ENCODE measurements around the gene KIF1A.

Gene KIF1A

GRCh38 chr2:240791221-240791800 is 28.7 kb downstream of the KIF1A start:
- peak; percentile 22 for ATAC-seq
- Mint-ChIP-seq H3K9me3 (no peaks in the 10 kb centered on the region), H3K27me3 (peaks cover 13% of the 10 kb centered on the region), H3K27ac (no peak overlapping the region), H3K4me1 (peaks cover 5% of the 10 kb centered on the region), H3K4me3 (no peak overlapping the region)
- no peak for DNase-seq

- no peak for ATAC-seq
- Mint-ChIP-seq H3K9me3 (no peaks in the 10 kb centered on the region), H3K4me3 (no peak overlapping the region), H3K27me3 (peaks cover 13% of the 10 kb centered on the region), H3K27ac (no peak overlapping the region), H3K4me1 (peaks cover 5% of the 10 kb centered on the region)
- DNase-seq, result no peak
These were observed 29.4 kb downstream of the KIF1A start for GRCh38 chr2:240790370-240791220.

- no peak overlapping the region for H3K4me3 Mint-ChIP-seq
- H3K27me3 Mint-ChIP-seq, result peaks cover 9% of the 10 kb centered on the region
- DNase-seq, result no peak
- H3K9me3 Mint-ChIP-seq, result no peaks in the 10 kb centered on the region
- H3K27ac Mint-ChIP-seq, result peak overlapping the region in 1 of 2 donors; percentile 74
- ATAC-seq, result peak; percentile 11
- H3K4me1 Mint-ChIP-seq, result peaks cover 5% of the 10 kb centered on the region
These were observed 30.3 kb downstream of the KIF1A start for GRCh38 chr2:240789501-240790369.

- Mint-ChIP-seq H3K27me3 (peaks cover 2% of the 10 kb centered on the region), H3K4me3 (no peak overlapping the region), H3K9me3 (no peaks in the 10 kb centered on the region), H3K27ac (no peak overlapping the region), H3K4me1 (peaks cover 5% of the 10 kb centered on the region)
- no peak for ATAC-seq
- DNase-seq, result no peak
These were observed 31.0 kb downstream of the KIF1A start for GRCh38 chr2:240789051-240789453.

GRCh38 chr2:240788482-240788881 is 31.5 kb downstream of the KIF1A start:
- no peak overlapping the region for H3K4me3 Mint-ChIP-seq
- no peak for DNase-seq
- H3K9me3 Mint-ChIP-seq, result no peaks in the 10 kb centered on the region
- H3K4me1 Mint-ChIP-seq, result peaks cover 5% of the 10 kb centered on the region
- H3K27me3 Mint-ChIP-seq, result no peaks in the 10 kb centered on the region
- ATAC-seq, result no peak
- H3K27ac Mint-ChIP-seq, result no peak overlapping the region

- DNase-seq (no peak), ATAC-seq (no peak)
- Mint-ChIP-seq H3K27me3 (no peaks in the 10 kb centered on the region), H3K9me3 (no peaks in the 10 kb centered on the region), H3K4me1 (peaks cover 5% of the 10 kb centered on the region), H3K27ac (no peak overlapping the region), H3K4me3 (no peak overlapping the region)
These were observed 32.2 kb downstream of the KIF1A start for GRCh38 chr2:240787521-240788472.

- DNase-seq, result no peak
These were observed 33.1 kb downstream of the KIF1A start for GRCh38 chr2:240786871-240787311.

GRCh38 chr2:240786355-240786841 is 33.6 kb downstream of the KIF1A start:
- H3K27ac Mint-ChIP-seq, result no peak overlapping the region
- H3K4me3 Mint-ChIP-seq, result no peak overlapping the region

More at GRCh38 chr2:240786871-240787311, 33.1 kb downstream of the KIF1A start:
- H3K9me3 Mint-ChIP-seq, result no peaks in the 10 kb centered on the region
- no peak overlapping the region for H3K27ac Mint-ChIP-seq
- no peaks in the 10 kb centered on the region for H3K27me3 Mint-ChIP-seq
- no peak for ATAC-seq
- peaks cover 5% of the 10 kb centered on the region for H3K4me1 Mint-ChIP-seq
- no peak overlapping the region for H3K4me3 Mint-ChIP-seq

GRCh38 chr2:240785424-240786335 is 34.3 kb downstream of the KIF1A start:
- Mint-ChIP-seq H3K4me1 (peaks cover 5% of the 10 kb centered on the region), H3K4me3 (no peak overlapping the region), H3K9me3 (no peaks in the 10 kb centered on the region), H3K27me3 (no peaks in the 10 kb centered on the region), H3K27ac (no peak overlapping the region)
- DNase-seq (no peak), ATAC-seq (peak; percentile 24)

More at GRCh38 chr2:240786355-240786841, 33.6 kb downstream of the KIF1A start:
- ATAC-seq (no peak), DNase-seq (no peak)
- Mint-ChIP-seq H3K9me3 (no peaks in the 10 kb centered on the region), H3K27me3 (no peaks in the 10 kb centered on the region), H3K4me1 (peaks cover 5% of the 10 kb centered on the region)

GRCh38 chr2:240784629-240785423 is 35.2 kb downstream of the KIF1A start:
- Mint-ChIP-seq H3K27ac (no peak overlapping the region), H3K4me3 (no peak overlapping the region), H3K9me3 (no peaks in the 10 kb centered on the region), H3K4me1 (peaks cover under 1% of the 10 kb centered on the region), H3K27me3 (no peaks in the 10 kb centered on the region)
- ATAC-seq (no peak), DNase-seq (no peak)

- DNase-seq (no peak), ATAC-seq (no peak)
- Mint-ChIP-seq H3K9me3 (no peaks in the 10 kb centered on the region), H3K27ac (no peak overlapping the region), H3K4me1 (no peaks in the 10 kb centered on the region), H3K27me3 (no peaks in the 10 kb centered on the region), H3K4me3 (no peak overlapping the region)
These were observed 36.0 kb downstream of the KIF1A start for GRCh38 chr2:240783819-240784621.

GRCh38 chr2:240782886-240783818 is 36.9 kb downstream of the KIF1A start:
- ATAC-seq, result no peak
- DNase-seq, result no peak
- Mint-ChIP-seq H3K4me1 (no peaks in the 10 kb centered on the region), H3K9me3 (no peaks in the 10 kb centered on the region), H3K4me3 (no peak overlapping the region), H3K27me3 (no peaks in the 10 kb centered on the region), H3K27ac (no peak overlapping the region)
